Esophagus muscularis mucosa (tissue), 4 donors: ENCODE measurements around the gene SNX10. TPM values are rescaled to one million over a fixed set of nuclear protein-coding genes. Genes with fewer than 3 reads are reported as not detected.

Source experiments
- DNase-seq: peaks from one replicate; pipeline ENCODE4 v3.0.0-alpha.2; 2017; ENCODE audit errors: extremely low spot score
- H3K27ac ChIP-seq, 4 donors: fragments of 200-600 bp; sonication (generic); replicated peaks in 1 of 4; 1 replicate in 3 of 4; 2 replicates in 1 of 4; pipeline ENCODE4 v1.5.1; 2016 to 2019; ENCODE audit warnings: mild to moderate bottlenecking in 1 of 4
- H3K27me3 ChIP-seq, 4 donors: fragments of 200-600 bp; sonication (generic); one replicate each; pipeline versions ENCODE4 v1.5.1 to v1.6.0; 2016 to 2019
- H3K36me3 ChIP-seq, 4 donors: fragments of 200-600 bp; sonication (generic); one replicate each; pipeline ENCODE4 v1.5.1; 2016 to 2019
- H3K4me1 ChIP-seq, 4 donors: fragments of 200-600 bp; sonication (generic); one replicate each; pipeline ENCODE4 v1.5.1; 2016 to 2019
- H3K4me3 ChIP-seq, 4 donors: fragments of 200-600 bp; sonication (generic); 1 replicate in 2 of 4; 2 replicates in 2 of 4; pipeline ENCODE4 v1.5.1; 2016 to 2019; ENCODE audit warnings: mild to moderate bottlenecking in 4 of 4, moderate library complexity in 1 of 4
- H3K9me3 ChIP-seq, 4 donors: fragments of 200-600 bp; sonication (generic); 1 replicate in 3 of 4; 2 replicates in 1 of 4; pipeline ENCODE4 v1.5.1; 2016 to 2019
- EP300 ChIP-seq: sonication (generic); formaldehyde crosslinking; IDR thresholded peaks from one replicate; pipeline ENCODE4 v1.6.1; 2017; ENCODE audit warnings: antibody characterized with exemption
- POLR2A ChIP-seq: fragments of 450-650 bp; IDR thresholded peaks from one replicate; pipeline ENCODE4 v1.6.1; 2017; ENCODE audit warnings: antibody characterized with exemption, moderate library complexity, mild to moderate bottlenecking, low read depth
- POLR2AphosphoS5 ChIP-seq, 2 donors: sonication (generic); formaldehyde crosslinking; IDR thresholded peaks; one replicate each; pipeline ENCODE4 v1.6.1; 2017; ENCODE audit warnings: antibody characterized with exemption in 2 of 2
- WGBS: methylation state at CpG from one replicate; pipeline ENCODE4 v1.1.5; 2018; 5-methylcytosine and 5-hydroxymethylcytosine counted together
- intact Hi-C: fragments of 100-400 bp; cut with DNase I; formaldehyde crosslinking; loops from one replicate; pipeline ENCODE4 v1.15.1; 2023
- total RNA-seq, 4 donors: library from RNA; depleted of rRNA; stranded (reverse); fragments of >200 nt; gene quantifications; one replicate each; pipeline versions ENCODE4 v1.1.0 to v1.2.1, GENCODE V29; 2016
- TF ChIP-seq, protein P1 (sequence below), 3 experiments: fragments of 200-600 bp in 2 of 3; fragments of 450-650 bp in 1 of 3; sonication (generic) in 2 of 3; IDR thresholded peaks; one replicate each; pipeline ENCODE4 v1.5.1; 2017 to 2019; ENCODE audit warnings: antibody characterized with exemption in 3 of 3, mild to moderate bottlenecking in 2 of 3, moderate library complexity in 1 of 3

The SNX10 gene
- total RNA-seq, 4 donors from 2014 or later, result 1.9 to 5.0 (median 4.1) TPM

GRCh38 chr7:26403640-26404039, 112.0 kb downstream of the SNX10 start:
- H3K9me3 ChIP-seq, result no peaks in the 10 kb centered on the region
- 93% methylated on average over 3 of the region's 3 CpGs for WGBS
- peaks cover 6 to 11% (median 9%) of the 10 kb centered on the region in 4 donors for H3K4me1 ChIP-seq
- TF ChIP-seq POLR2AphosphoS5 (IDR thresholded peaks at IDR 0.05), result no peak
- no peak for TF ChIP-seq POLR2A
- TF ChIP-seq, protein P1, sequence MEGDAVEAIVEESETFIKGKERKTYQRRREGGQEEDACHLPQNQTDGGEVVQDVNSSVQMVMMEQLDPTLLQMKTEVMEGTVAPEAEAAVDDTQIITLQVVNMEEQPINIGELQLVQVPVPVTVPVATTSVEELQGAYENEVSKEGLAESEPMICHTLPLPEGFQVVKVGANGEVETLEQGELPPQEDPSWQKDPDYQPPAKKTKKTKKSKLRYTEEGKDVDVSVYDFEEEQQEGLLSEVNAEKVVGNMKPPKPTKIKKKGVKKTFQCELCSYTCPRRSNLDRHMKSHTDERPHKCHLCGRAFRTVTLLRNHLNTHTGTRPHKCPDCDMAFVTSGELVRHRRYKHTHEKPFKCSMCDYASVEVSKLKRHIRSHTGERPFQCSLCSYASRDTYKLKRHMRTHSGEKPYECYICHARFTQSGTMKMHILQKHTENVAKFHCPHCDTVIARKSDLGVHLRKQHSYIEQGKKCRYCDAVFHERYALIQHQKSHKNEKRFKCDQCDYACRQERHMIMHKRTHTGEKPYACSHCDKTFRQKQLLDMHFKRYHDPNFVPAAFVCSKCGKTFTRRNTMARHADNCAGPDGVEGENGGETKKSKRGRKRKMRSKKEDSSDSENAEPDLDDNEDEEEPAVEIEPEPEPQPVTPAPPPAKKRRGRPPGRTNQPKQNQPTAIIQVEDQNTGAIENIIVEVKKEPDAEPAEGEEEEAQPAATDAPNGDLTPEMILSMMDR (IDR thresholded peaks at IDR 0.05), result no peak
- no peak for TF ChIP-seq EP300
- H3K36me3 ChIP-seq, result no peaks in the 10 kb centered on the region
- no peak overlapping the region for H3K27ac ChIP-seq
- no peaks in the 10 kb centered on the region for H3K27me3 ChIP-seq
- intact Hi-C loops, result no loop called here
- DNase-seq, result no peak
- H3K4me3 ChIP-seq, result no peak overlapping the region

DNA sequence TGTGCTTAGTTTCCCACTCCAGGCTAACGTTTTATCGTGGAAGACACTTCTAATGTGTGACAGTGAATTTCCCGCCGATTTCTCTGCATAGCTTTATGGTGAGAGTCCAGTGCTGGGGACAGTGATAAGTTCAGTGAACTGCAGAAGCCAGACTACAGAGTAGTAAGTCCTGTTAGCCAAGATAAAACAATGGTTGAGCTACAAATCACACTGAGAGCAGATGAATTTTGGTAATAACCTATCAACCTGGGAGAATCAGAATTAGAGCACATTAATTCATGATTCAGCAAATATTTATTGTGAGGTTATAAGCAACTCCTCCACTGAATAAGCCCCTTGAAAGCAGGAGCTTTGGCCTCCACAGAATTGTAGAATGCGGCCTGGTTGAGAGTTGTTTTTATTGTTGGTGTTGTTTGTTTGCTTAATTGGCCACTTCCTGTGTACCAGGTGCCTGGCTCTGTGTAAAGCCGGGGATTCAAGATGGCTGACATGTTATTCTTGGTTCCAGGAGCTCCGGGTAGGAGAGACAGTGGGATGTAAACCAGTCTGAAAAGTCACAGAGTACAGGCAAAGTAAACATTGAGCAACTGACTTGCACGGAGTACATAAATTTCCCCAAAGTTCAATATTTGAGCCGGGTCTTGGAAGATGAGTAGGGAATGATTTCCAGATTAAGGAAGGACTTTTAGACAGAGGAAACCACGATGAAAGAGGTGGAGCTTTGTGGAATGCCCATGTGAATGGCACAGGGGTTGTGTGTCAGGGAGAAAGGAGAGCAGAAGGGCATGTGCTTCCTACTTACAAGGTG, 112.7 kb downstream of the SNX10 start:
- H3K4me1 ChIP-seq, result peaks cover 0 to 5% (median 3%) of the 10 kb centered on the region in 4 donors
- TF ChIP-seq POLR2A (no peak), EP300 (no peak), POLR2AphosphoS5 (IDR thresholded peaks at IDR 0.05) (no peak)
- TF ChIP-seq, protein P1 (IDR thresholded peaks at IDR 0.05), result no peak

GRCh38 chr7:26406433-26406832, 114.8 kb downstream of the SNX10 start:
- DNase-seq, result no peak
- WGBS, result 84% methylated on average over 2 of the region's 2 CpGs
- Histone ChIP-seq H3K27me3 (no peaks in the 10 kb centered on the region), H3K27ac (no peak overlapping the region), H3K36me3 (no peaks in the 10 kb centered on the region), H3K4me3 (no peak overlapping the region), H3K4me1 (no peaks in the 10 kb centered on the region), H3K9me3 (no peaks in the 10 kb centered on the region)
- intact Hi-C loops, result no loop called here
- TF ChIP-seq POLR2AphosphoS5 (IDR thresholded peaks at IDR 0.05) (no peak), POLR2A (no peak), EP300 (no peak)
- TF ChIP-seq, protein P1 (IDR thresholded peaks at IDR 0.05), result no peak

More for the DNA sequence above, 112.7 kb downstream of the SNX10 start:
- no peak for DNase-seq
- 94% methylated on average over 10 of the region's 10 CpGs for WGBS
- H3K36me3 ChIP-seq, result no peaks in the 10 kb centered on the region
- intact Hi-C loops, result no loop called here
- no peak overlapping the region for H3K4me3 ChIP-seq
- H3K27me3 ChIP-seq, result no peaks in the 10 kb centered on the region
- H3K27ac ChIP-seq, result no peak overlapping the region
- no peaks in the 10 kb centered on the region for H3K9me3 ChIP-seq

GRCh38 chr7:26409661-26410547, 118.2 kb downstream of the SNX10 start:
- Histone ChIP-seq H3K4me1 (no peaks in the 10 kb centered on the region), H3K36me3 (no peaks in the 10 kb centered on the region), H3K27me3 (no peaks in the 10 kb centered on the region), H3K4me3 (no peak overlapping the region), H3K27ac (no peak overlapping the region), H3K9me3 (no peaks in the 10 kb centered on the region)
- 84% methylated on average over 5 of the region's 5 CpGs for WGBS
- DNase-seq, result no peak
- TF ChIP-seq, protein P1 (IDR thresholded peaks at IDR 0.05), result no peak
- TF ChIP-seq POLR2AphosphoS5 (IDR thresholded peaks at IDR 0.05) (no peak), EP300 (no peak), POLR2A (no peak)
- intact Hi-C loops, result no loop called here
